OCI-LY7 (cell line): Measurements from ENCODE around the gene MRPS17. TPM values are rescaled to one million over a fixed set of nuclear protein-coding genes. Genes with fewer than 3 reads are reported as not detected.

Experiments used
- BruUV-seq: library from RNA; stranded (reverse); fragments of 400-500 nt; replicated peaks from 2 replicates; lab custom pipeline; 2021; lab: Mats Ljungman, UMichigan
- CTCF ChIA-PET: fragments of 300-600 bp; sonication (Branson Sonifier 250); formaldehyde crosslinking; loops from one replicate; lab custom pipeline; 2022; ENCODE audit warnings: antibody characterized with exemption; ENCODE audit not compliant: unreplicated experiment; lab: Charles Lee
- POLR2A ChIA-PET: fragments of 300-600 bp; sonication (Branson Sonifier 250); formaldehyde crosslinking; loops from one replicate; lab custom pipeline; 2022; ENCODE audit warnings: antibody characterized with exemption; lab: Charles Lee
- DNase-seq: peaks from one replicate; pipeline ENCODE4 v3.0.0-alpha.2; 2015; ENCODE audit warnings: low spot score
- H2AFZ ChIP-seq: fragments of 200-600 bp; sonication (generic), shearing (Covaris generic); 2 replicates; pipeline ENCODE4 v1.6.1; 2014; ENCODE audit warnings: mild to moderate bottlenecking, antibody characterized with exemption, low read length, moderate library complexity
- H3K27ac ChIP-seq: fragments of 200-600 bp; sonication (generic); 2 replicates; pipeline ENCODE4 v1.5.1; 2014; ENCODE audit warnings: mixed run types, low read depth, mild to moderate bottlenecking, moderate library complexity, low read length, inconsistent platforms; ENCODE audit not compliant: poor library complexity, severe bottlenecking
- H3K36me3 ChIP-seq: fragments of 200-600 bp; sonication (generic); 2 replicates; pipeline ENCODE4 v1.6.1; 2014; ENCODE audit warnings: mild to moderate bottlenecking, antibody characterized with exemption, low read length, moderate library complexity, mixed read lengths; ENCODE audit not compliant: insufficient read depth
- H3K4me1 ChIP-seq: fragments of 200-600 bp; sonication (generic); 2 replicates; pipeline ENCODE4 v1.5.1; 2014; ENCODE audit warnings: mild to moderate bottlenecking, low read length; ENCODE audit not compliant: insufficient read depth, poor library complexity, severe bottlenecking
- H3K4me2 ChIP-seq: fragments of 200-600 bp; sonication (generic); 2 replicates; pipeline ENCODE4 v1.6.1; 2014; ENCODE audit warnings: mild to moderate bottlenecking, low read length
- H3K4me3 ChIP-seq: fragments of 200-600 bp; sonication (generic); 2 replicates; pipeline ENCODE4 v1.5.1; 2014; ENCODE audit warnings: mild to moderate bottlenecking, low read depth, low read length; ENCODE audit not compliant: poor library complexity, severe bottlenecking
- H3K79me2 ChIP-seq: fragments of 200-600 bp; sonication (generic); 2 replicates; pipeline ENCODE4 v1.6.1; 2016; ENCODE audit warnings: low read depth, mild to moderate bottlenecking, low read length, moderate library complexity, mixed read lengths; ENCODE audit not compliant: insufficient read depth
- H3K9me2 ChIP-seq: fragments of 200-600 bp; sonication (generic); 2 replicates; pipeline ENCODE4 v1.6.1; 2016; ENCODE audit warnings: mild to moderate bottlenecking, low read length, mixed read lengths; ENCODE audit not compliant: insufficient read depth
- H3K9me3 ChIP-seq: fragments of 200-600 bp; sonication (generic); 2 replicates; pipeline ENCODE4 v1.6.1; 2014; ENCODE audit warnings: mild to moderate bottlenecking, mixed run types, low read length, mixed read lengths
- H4K20me1 ChIP-seq: fragments of 200-600 bp; sonication (generic); 2 replicates; pipeline ENCODE4 v1.6.1; 2014; ENCODE audit warnings: mild to moderate bottlenecking, antibody characterized with exemption, low read length, moderate library complexity, mixed read lengths; ENCODE audit not compliant: insufficient read depth
- CTCF ChIP-seq: fragments of 200-600 bp; sonication (generic); conservative IDR thresholded peaks from 2 replicates; pipeline ENCODE4 v1.5.1; 2014; ENCODE audit warnings: mild to moderate bottlenecking, antibody characterized with exemption, low read length, moderate library complexity, mixed read lengths
- EZH2phosphoT487 ChIP-seq: fragments of 200-600 bp; sonication (generic); IDR thresholded peaks from 2 replicates; pipeline ENCODE4 v1.6.1; 2018; ENCODE audit warnings: low read depth, borderline replicate concordance, mild to moderate bottlenecking, mixed run types, antibody characterized with exemption, low read length, moderate library complexity, mixed read lengths
- intact Hi-C: fragments of 100-400 bp; cut with micrococcal nuclease; formaldehyde crosslinking; loops from one replicate; pipeline ENCODE4 v1.10.0; 2022; ENCODE audit not compliant: unreplicated experiment
- total RNA-seq, 2 experiments: library from RNA; depleted of rRNA in 1 of 2; stranded (reverse); fragments of >200 nt in 1 of 2; shearing (Covaris generic) in 1 of 2; gene quantifications; 2 replicates each; pipeline ENCODE4 v1.2.3, GENCODE V29; 2014 to 2022

Gene MRPS17
- total RNA-seq, 2 experiments from 2014 or later = 23.2 to 27.8 TPM

- intact Hi-C loops = no loop called here
- H3K4me1 ChIP-seq = peaks cover 7% of the 10 kb centered on the region
- TF ChIP-seq CTCF (no peak), EZH2phosphoT487 (no peak)
- H3K9me2 ChIP-seq = no peaks in the 10 kb centered on the region
- H3K4me2 ChIP-seq = no peak overlapping the region
- no peaks in the 10 kb centered on the region for H3K9me3 ChIP-seq
- peaks cover 42% of the 10 kb centered on the region for H3K36me3 ChIP-seq
- ChIA-PET CTCF (no interaction called here), POLR2A (no interaction called here)
- no peak overlapping the region for H3K4me3 ChIP-seq
- BruUV-seq = no TSS peak
- peaks cover 18% of the 10 kb centered on the region for H3K79me2 ChIP-seq
- no peaks in the 10 kb centered on the region for H4K20me1 ChIP-seq
- DNase-seq = no peak
- no peak overlapping the region for H3K27ac ChIP-seq
- no peak overlapping the region for H2AFZ ChIP-seq
Observed at GRCh38 chr7:55953707-55954475, 2.2 kb downstream of the MRPS17 start.

GRCh38 chr7:55957190-55957589 is 5.5 kb downstream of the MRPS17 start:
- H3K79me2 ChIP-seq = peaks cover 13% of the 10 kb centered on the region
- no peak for DNase-seq
- no TSS peak for BruUV-seq
- H3K4me1 ChIP-seq = peaks cover 7% of the 10 kb centered on the region
- no peak overlapping the region for H3K4me2 ChIP-seq
- no peaks in the 10 kb centered on the region for H4K20me1 ChIP-seq
- H2AFZ ChIP-seq = no peak overlapping the region
- ChIA-PET POLR2A (no interaction called here), CTCF (no interaction called here)
- H3K4me3 ChIP-seq = no peak overlapping the region
- no peaks in the 10 kb centered on the region for H3K9me3 ChIP-seq
- intact Hi-C loops = no loop called here
- TF ChIP-seq CTCF = no peak
- no peak for TF ChIP-seq EZH2phosphoT487
- H3K27ac ChIP-seq = no peak overlapping the region
- no peaks in the 10 kb centered on the region for H3K9me2 ChIP-seq
- peaks cover 42% of the 10 kb centered on the region for H3K36me3 ChIP-seq

GRCh38 chr7:55962014-55962413 is 10.3 kb downstream of the MRPS17 start:
- Histone ChIP-seq H3K9me2 (no peaks in the 10 kb centered on the region), H3K27ac (no peak overlapping the region), H2AFZ (no peak overlapping the region), H3K79me2 (peaks cover 14% of the 10 kb centered on the region; the same call in 1 of the 2 replicates), H4K20me1 (no peaks in the 10 kb centered on the region), H3K9me3 (no peaks in the 10 kb centered on the region), H3K4me3 (no peak overlapping the region), H3K4me1 (peaks cover 13% of the 10 kb centered on the region), H3K36me3 (peaks cover 8% of the 10 kb centered on the region), H3K4me2 (no peak overlapping the region)
- no peak for TF ChIP-seq CTCF
- TF ChIP-seq EZH2phosphoT487 = no peak
- no peak for DNase-seq
- BruUV-seq = no TSS peak
- CTCF ChIA-PET = no interaction called here
- intact Hi-C loops = loop anchor here (5.0 to 10.0 kb wide), 2 partner anchors 60 to 207 kb away; no protein-coding TSS in a partner anchor
- POLR2A ChIA-PET = no interaction called here
